GM10248 (cell line): ENCODE measurements around the gene SETD4.
"Not testable (repeated sequence)": the region's sequence is repeated elsewhere in the genome, so short reads cannot be mapped to it uniquely, and the experiment has no call there.

Source experiments
- CTCF ChIA-PET: fragments of 300-600 bp; sonication (Branson Sonifier 250); formaldehyde crosslinking; extraction: SDS; loops from one replicate; lab custom pipeline; 2021; ENCODE audit warnings: antibody characterized with exemption; lab: Yijun Ruan, JAX
- POLR2A ChIA-PET: fragments of 350-650 bp; sonication (Branson Sonifier 250); formaldehyde crosslinking; extraction: SDS; loops from one replicate; lab custom pipeline; 2020; ENCODE audit warnings: antibody characterized with exemption; lab: Yijun Ruan, JAX
- DNase-seq: peaks from one replicate; pipeline ENCODE4 v3.0.0; 2012; ENCODE audit errors: extremely low spot score
- CTCF ChIP-seq: IDR thresholded peaks from 2 replicates; pipeline ENCODE4 v1.5.1; 2012; ENCODE audit warnings: mild to moderate bottlenecking, low read depth; ENCODE audit errors: extremely low read depth, missing control alignments, control extremely low read depth

Gene SETD4

GRCh38 chr21:36077758-36078157 lies 17.4 kb upstream of the SETD4 start:
- no peak for DNase-seq
- ChIA-PET POLR2A (no interaction called here), CTCF (interaction anchor here (0.9 to 1.6 kb wide), 2 partner anchors 47 to 50 kb away, joined by 3 read pairs; no protein-coding TSS in a partner anchor)
- TF ChIP-seq CTCF: no peak

- CTCF ChIA-PET: interaction anchor here (0.7 to 1.5 kb wide), 3 partner anchors 10 to 49 kb away, joined by 3 to 5 read pairs (median 4); no protein-coding TSS in a partner anchor
These were observed 16.7 kb upstream of the SETD4 start for GRCh38 chr21:36076878-36077655.

GRCh38 chr21:36075953-36076352 lies 15.6 kb upstream of the SETD4 start:
- CTCF ChIA-PET: interaction anchor here (1.5 kb wide), 1 partner anchor 11 kb away, joined by 5 read pairs; no protein-coding TSS in a partner anchor
- DNase-seq: no peak
- TF ChIP-seq CTCF: no peak
- POLR2A ChIA-PET: no interaction called here

More at GRCh38 chr21:36076878-36077655, 16.7 kb upstream of the SETD4 start:
- peak; percentile 31 for DNase-seq
- no peak for TF ChIP-seq CTCF
- POLR2A ChIA-PET: interaction anchor here (0.6 kb wide), 1 partner anchor 13 kb away, joined by 3 read pairs; no protein-coding TSS in a partner anchor

DNA sequence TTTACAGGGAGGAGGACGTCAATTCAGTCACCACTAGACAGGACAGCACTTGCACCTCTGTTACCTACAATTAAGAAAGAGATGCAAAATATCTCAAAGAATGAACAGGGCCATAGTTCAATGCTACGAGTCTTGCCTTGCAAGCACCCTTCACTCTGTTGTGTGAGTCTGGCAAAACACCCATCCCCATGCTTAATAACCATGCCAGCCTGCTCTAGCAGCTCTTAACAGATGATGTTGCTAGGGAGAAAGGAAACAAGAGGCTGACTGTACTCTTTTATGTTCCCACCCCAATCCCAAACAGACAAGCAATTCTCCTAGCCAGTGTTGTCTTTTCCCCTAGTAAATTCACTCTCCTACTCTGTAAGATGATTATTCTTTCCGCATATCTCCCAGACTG lies 14.8 kb upstream of the SETD4 start:
- POLR2A ChIA-PET: no interaction called here
- DNase-seq: no peak
- no peak for TF ChIP-seq CTCF
- CTCF ChIA-PET: interaction anchor here (1.0 kb wide), 1 partner anchor 16 kb away, joined by 4 read pairs; no protein-coding TSS in a partner anchor

- CTCF ChIA-PET: interaction anchor here (1.0 to 2.2 kb wide), 2 partner anchors 8 to 31 kb away, joined by 3 to 7 read pairs; no protein-coding TSS in a partner anchor
- POLR2A ChIA-PET: not testable (repeated sequence)
These were observed 13.6 kb upstream of the SETD4 start for GRCh38 chr21:36073911-36074310.

DNA sequence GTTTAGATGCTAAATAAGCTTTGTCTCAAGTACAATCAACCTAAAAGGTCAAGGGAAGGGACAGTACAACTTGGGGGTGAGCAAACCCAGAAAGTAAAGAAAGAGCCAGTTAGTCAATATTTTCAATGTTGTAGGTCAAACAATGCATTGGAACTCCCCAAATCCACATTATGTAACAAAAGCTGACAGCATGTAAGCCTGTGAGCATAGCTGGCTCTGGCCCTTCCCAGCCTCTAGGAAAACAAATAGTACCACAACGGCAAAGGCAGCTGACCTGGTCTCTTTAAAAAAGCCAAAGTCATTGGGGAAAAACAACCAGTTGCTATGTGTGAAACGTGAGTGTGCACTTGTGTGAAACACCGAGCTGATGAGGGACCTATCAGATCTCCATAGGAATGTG lies 12.9 kb upstream of the SETD4 start:
- DNase-seq: no peak
- no peak for TF ChIP-seq CTCF
- POLR2A ChIA-PET: no interaction called here
- CTCF ChIA-PET: interaction anchor here (1.0 to 2.2 kb wide), 3 partner anchors 9 to 32 kb away, joined by 3 to 7 read pairs (median 3); partner anchors contain the start of gene SETD4

More at GRCh38 chr21:36073911-36074310, 13.6 kb upstream of the SETD4 start:
- DNase-seq: not testable (repeated sequence)
